ENCODE data around the gene ANGPT4.

The ANGPT4 gene, protein sequence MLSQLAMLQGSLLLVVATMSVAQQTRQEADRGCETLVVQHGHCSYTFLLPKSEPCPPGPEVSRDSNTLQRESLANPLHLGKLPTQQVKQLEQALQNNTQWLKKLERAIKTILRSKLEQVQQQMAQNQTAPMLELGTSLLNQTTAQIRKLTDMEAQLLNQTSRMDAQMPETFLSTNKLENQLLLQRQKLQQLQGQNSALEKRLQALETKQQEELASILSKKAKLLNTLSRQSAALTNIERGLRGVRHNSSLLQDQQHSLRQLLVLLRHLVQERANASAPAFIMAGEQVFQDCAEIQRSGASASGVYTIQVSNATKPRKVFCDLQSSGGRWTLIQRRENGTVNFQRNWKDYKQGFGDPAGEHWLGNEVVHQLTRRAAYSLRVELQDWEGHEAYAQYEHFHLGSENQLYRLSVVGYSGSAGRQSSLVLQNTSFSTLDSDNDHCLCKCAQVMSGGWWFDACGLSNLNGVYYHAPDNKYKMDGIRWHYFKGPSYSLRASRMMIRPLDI

GRCh38 chr20:916125-916799 lies at the start of gene ANGPT4:
TSS of gene ANGPT4 (minus strand) at chr20:916334. CDS start at chr20:916214, 120 bp downstream.
- DNase-seq, result no peak

GRCh38 chr20:963795-964194 lies 47.7 kb upstream of the ANGPT4 start:
- DNase-seq, result no peak

DNA sequence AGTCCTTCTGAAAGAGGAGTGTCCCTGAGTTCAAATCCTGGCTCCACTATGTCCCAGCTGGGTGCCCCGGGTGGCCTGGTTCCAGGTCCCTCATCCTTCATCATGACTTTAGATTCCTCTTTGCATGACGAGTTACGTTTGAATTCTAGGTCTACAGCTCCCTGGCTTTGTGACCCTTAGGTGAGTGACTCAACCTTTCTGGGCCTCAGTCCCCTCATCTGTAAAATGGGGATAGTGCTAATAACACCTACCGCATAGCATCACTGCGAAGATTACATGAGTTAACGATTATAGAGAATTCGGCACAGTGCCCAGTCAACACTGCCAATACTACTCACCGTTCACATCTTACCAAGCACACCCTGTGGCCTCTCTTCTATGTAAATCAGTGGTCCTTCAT lies 46.5 kb upstream of the ANGPT4 start:
- no peak for DNase-seq

DNA sequence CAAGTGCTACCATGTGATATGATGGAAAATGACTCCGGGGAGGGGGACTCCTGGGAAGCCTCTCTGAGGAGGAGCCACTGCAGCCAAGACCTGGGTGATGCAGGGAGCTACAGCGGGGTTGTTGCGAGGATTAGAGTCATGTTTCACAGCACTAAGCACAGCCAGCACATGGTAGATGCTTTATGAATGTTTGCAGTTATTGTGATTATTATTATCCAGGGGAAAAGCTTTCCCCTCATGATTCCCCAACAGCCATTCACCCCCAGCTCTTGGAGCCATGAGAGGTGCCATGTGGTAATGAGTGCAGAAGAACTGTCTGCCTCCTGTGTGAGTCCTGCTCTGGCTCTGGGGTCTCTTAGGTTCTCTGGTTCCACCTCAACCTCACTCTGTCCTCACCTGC lies 46.1 kb upstream of the ANGPT4 start:
- no peak for DNase-seq

GRCh38 chr20:961768-962167 lies 45.6 kb upstream of the ANGPT4 start:
- DNase-seq, result no peak

GRCh38 chr20:959996-960615 lies 44.0 kb upstream of the ANGPT4 start:
- no peak for DNase-seq

GRCh38 chr20:958936-959815 lies 43.0 kb upstream of the ANGPT4 start:
- DNase-seq, result no peak

DNA sequence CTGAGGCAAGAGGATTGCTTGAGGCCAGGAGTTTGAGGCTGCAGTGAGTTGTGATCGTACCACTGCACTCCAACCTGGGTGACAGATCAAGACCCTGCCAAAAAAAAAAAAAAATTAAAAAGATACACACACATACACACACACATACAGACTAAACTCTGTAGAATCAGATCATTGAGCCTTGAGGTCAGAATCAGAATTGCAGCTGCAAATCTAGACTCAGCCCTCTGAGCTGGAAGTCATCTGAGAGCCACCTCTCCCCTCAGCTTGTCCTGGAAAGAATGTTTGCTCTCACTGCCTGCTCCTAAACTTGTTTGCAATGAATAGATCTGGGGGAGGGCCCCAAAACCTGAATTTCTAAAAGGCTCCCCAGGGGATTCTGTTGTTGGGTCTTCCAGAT lies 41.4 kb upstream of the ANGPT4 start:
- no peak for DNase-seq

- DNase-seq, result peak; percentile 77 to 80
Measured at GRCh38 chr20:956330-956951, 40.3 kb upstream of the ANGPT4 start.

DNA sequence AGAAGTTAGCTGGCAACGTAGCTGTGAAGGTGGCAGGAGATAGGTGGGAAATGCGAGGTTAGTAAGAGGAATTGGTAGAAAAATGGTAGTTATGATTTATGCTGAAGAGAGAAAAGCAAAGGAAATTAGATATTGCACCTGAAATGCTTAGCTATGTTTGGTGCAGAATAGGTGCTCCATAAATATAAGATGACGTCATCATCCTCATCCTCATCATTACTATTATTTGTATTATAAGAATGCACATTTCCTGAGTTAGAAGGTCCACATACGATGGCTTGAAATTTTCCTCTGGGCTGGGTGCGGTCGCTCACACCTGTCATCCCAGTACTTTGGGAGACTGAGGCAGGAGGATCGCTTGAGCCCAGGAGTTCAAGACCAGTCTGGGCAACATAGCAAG lies 39.5 kb upstream of the ANGPT4 start:
- DNase-seq, result no peak

DNA sequence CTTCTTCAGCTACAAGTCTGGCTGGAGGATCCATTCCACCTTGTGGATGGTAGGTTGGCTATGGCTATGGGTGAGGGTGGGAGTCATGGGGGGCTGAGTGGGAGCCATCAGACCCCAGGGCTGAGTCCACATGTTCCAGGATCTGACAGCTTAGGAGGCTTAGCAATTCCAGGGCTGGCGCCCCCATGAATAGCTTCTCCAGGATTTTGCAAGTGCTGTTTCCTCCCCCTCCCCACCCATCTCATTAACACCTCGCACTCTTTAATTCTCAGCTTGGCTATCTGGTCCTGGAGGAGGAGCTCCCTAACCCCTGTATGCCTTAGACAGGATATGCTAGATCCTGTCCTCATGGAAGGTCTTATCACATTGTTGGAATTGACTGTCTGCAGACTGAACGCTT lies 39.0 kb upstream of the ANGPT4 start:
- no peak for DNase-seq

DNA sequence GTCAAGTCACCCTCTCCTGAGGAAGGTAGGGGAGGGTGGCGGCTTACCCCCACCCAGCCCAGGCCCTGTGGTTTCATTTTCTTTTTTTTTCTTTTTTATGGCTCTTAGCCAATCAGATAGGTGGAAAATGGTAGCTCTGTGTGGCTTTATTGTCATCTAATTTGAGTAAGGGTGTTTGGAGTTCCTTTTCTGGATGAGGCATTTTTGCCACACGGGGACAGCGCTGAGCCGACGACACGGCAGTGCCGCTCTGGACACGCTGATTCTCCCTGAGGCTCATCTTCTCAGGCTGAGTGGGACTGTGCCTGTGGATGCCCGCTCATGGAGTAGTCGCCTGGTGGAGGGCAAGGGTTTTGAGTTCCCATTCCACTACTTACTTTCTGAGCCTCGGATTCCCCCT lies 37.6 kb upstream of the ANGPT4 start:
- DNase-seq, result peak in 1 of 2 experiments; percentile 8

GRCh38 chr20:952196-952795 lies 36.2 kb upstream of the ANGPT4 start:
- no peak for DNase-seq

- no peak for DNase-seq
Measured at GRCh38 chr20:951384-952169, 35.4 kb upstream of the ANGPT4 start.

DNA sequence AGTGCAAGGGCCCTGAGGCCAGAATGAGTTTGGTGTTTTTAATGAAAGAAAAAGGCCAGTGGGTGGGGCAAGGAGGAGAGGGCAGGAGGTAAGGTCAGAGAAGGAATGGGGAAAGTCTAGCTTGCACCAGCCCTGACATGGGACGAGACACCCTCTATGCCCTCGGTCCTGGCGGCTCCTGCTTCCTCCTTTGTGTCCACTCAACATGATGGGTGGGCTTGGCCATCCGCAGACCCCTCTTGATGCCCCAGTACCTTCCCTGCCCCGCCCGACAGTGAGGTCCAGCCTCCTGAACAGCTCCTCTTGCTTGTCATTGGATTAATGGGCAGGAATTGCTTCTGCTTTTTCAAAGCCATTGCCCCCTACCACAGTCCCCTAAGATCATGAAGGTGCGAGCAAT lies 33.6 kb upstream of the ANGPT4 start:
- DNase-seq, result no peak

DNA sequence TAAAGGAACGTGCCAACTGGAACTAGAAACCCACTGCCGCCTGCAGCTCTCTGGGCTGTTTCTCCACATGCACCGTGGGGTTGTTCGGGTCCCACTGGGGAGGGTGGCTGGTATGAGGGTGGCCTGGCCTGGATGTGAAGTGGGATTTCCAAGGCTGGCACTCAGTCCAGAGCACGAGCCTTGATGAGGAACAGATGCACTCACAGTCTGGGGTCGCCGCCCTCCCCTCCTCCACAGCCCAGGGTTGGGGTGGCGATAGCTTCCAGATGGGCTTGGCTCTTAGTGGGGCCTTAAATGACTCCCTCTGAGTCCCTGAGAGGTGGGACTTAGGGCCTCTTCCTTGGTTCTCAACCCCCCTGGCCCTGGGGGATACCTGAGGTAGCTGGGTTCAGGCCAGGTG lies 30.7 kb upstream of the ANGPT4 start:
- DNase-seq, result no peak

DNA sequence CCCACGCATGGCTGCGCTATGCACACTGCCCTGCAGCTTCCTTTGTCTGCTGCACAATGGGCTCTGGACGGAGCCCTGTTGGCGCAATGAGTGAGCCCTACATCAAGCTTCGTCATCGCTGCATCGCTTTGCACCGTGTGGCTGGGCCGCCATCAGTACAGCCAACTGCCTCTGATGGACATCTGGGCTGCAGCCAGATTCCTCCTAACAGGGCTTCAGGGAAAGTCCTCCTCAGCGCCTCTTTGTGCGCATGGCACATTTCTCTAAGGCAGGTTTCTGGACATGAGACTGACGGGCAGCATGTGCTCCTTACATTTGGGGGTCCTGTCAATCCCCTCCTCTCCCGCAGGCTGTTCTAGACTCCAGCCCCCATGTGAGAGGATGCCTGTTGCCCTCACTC lies 29.7 kb upstream of the ANGPT4 start:
- DNase-seq, result no peak

DNA sequence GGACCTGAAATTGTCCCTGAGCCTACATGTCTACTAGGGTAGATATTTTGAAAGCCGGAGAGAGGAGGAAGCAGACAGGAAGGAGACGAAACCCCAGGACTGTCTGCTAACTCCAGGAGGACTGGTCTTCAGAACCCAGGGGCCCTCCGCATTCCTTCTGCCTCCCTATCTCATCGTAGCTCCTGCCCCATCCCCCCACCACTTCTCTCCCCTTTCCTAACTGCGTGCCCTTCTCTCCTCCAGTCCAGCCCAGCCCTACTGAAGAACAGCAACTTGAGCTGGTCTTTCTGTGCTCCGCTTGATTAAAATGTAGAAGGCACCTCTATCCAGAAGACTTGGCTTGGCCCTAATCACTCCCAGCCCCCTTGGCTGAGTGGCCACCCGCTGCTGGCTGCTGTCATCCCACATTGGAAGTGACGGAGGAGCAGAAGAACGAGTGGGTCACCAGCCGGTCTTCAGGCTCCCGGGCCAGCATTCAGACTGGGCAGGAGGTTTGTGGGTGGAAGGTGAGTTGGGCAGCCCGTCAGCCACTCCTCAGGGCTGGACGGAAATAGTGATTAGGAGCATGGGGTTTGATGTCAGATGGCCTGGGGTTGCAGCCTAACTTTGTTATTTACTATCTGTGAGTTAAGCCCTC lies 28.8 kb upstream of the ANGPT4 start:
- no peak for DNase-seq

DNA sequence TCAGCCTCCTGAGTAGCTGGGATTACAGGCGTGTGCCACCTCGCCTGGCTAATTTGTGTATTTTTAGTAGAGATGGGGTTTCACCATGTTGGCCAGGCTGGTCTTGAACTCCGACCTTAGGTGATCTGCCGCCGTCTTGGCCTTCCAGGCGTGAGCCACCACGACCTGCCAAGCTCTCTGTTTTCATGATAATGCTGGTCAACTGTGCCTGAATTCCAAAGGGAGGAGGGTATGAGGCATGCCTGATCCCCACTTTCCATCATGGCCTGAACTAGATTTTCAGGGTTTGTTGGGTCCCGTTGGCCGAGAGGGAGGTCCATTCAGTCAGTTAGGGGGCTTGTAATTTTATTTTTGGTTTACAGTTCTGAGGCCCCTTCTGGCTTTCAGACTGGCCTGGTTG lies 28.0 kb upstream of the ANGPT4 start:
- DNase-seq, result no peak

- DNase-seq, result no peak
Measured at GRCh38 chr20:942611-943010, 26.5 kb upstream of the ANGPT4 start.

DNA sequence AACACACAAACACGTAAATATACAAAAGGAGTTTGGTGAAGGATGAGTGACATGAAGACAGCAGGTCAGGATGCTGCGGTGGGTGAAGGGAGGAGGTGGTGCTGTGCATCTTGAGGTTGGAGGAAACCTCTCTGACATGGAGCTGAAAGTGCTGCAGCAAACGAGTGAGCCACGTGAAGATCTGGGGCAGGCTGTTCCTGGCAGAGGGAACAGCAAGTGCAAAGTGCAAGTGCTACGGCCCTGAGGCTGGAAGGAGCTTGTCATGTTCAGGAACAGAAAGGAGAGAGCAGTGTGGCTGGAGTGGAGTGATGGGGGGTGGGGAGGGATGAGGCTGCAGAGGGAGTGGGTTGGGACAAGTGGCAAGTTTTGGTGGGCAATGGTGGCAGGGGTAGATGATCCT lies 24.8 kb upstream of the ANGPT4 start:
- no peak for DNase-seq
